Osteocyte (in vitro differentiated cells): ENCODE results near the gene CDC42EP4. TPM values are rescaled to one million over a fixed set of nuclear protein-coding genes. Genes with fewer than 3 reads are reported as not detected.

Source experiments
- DNase-seq: peaks from one replicate; pipeline ENCODE4 v3.0.0; 2021; ENCODE audit warnings: mixed read lengths; ENCODE audit not compliant: unreplicated experiment; ENCODE audit errors: extremely low spot score
- H3K27ac Mint-ChIP-seq: one replicate; pipeline ENCODE4 v1.8.0; 2021; ENCODE audit warnings: mild to moderate bottlenecking, mixed read lengths; ENCODE audit not compliant: unreplicated experiment
- H3K27me3 Mint-ChIP-seq: one replicate; pipeline ENCODE4 v1.8.0; 2021; ENCODE audit warnings: mixed read lengths; ENCODE audit not compliant: unreplicated experiment
- H3K36me3 Mint-ChIP-seq: one replicate; pipeline ENCODE4 v1.8.0; 2021; ENCODE audit warnings: mixed read lengths; ENCODE audit not compliant: unreplicated experiment
- H3K4me1 Mint-ChIP-seq: one replicate; pipeline ENCODE4 v1.8.0; 2021; ENCODE audit warnings: mixed read lengths; ENCODE audit not compliant: unreplicated experiment
- H3K4me3 Mint-ChIP-seq: one replicate; pipeline ENCODE4 v1.8.0; 2021; ENCODE audit warnings: mild to moderate bottlenecking, moderate library complexity, mixed read lengths; ENCODE audit not compliant: unreplicated experiment
- H3K9me3 Mint-ChIP-seq: one replicate; pipeline ENCODE4 v1.8.0; 2021; ENCODE audit warnings: mixed read lengths; ENCODE audit not compliant: unreplicated experiment
- CTCF ChIP-seq: fragments of 200-600 bp; sonication (generic); IDR thresholded peaks from 2 replicates; pipeline ENCODE4 v1.5.0; 2021; ENCODE audit warnings: antibody characterized with exemption, mild to moderate bottlenecking, moderate library complexity
- total RNA-seq: library from RNA; stranded (reverse); gene quantifications from 2 replicates; pipeline ENCODE4 v1.2.1, GENCODE V29; 2021

Gene CDC42EP4
- total RNA-seq, 1 donor from 2014 or later, result 32.0 TPM

GRCh38 chr17:73325527-73325842, 13.7 kb upstream of the CDC42EP4 start:
- Mint-ChIP-seq H3K27me3 (peaks cover 2% of the 10 kb centered on the region), H3K9me3 (no peaks in the 10 kb centered on the region), H3K4me1 (peaks cover 35% of the 10 kb centered on the region), H3K27ac (no peak overlapping the region), H3K4me3 (no peak overlapping the region), H3K36me3 (no peaks in the 10 kb centered on the region)
- no peak for DNase-seq
- no peak for TF ChIP-seq CTCF

GRCh38 chr17:73324711-73325526, 13.1 kb upstream of the CDC42EP4 start:
- Mint-ChIP-seq H3K36me3 (no peaks in the 10 kb centered on the region), H3K4me3 (no peak overlapping the region), H3K9me3 (no peaks in the 10 kb centered on the region), H3K27me3 (peaks cover 2% of the 10 kb centered on the region), H3K4me1 (peaks cover 40% of the 10 kb centered on the region), H3K27ac (no peak overlapping the region)
- no peak for TF ChIP-seq CTCF
- DNase-seq, result no peak

- DNase-seq, result no peak
- H3K27ac Mint-ChIP-seq, result no peak overlapping the region
These were observed 12.3 kb upstream of the CDC42EP4 start for GRCh38 chr17:73324160-73324475.

GRCh38 chr17:73323409-73324159, 11.8 kb upstream of the CDC42EP4 start:
- no peak overlapping the region for H3K27ac Mint-ChIP-seq
- H3K9me3 Mint-ChIP-seq, result no peaks in the 10 kb centered on the region
- no peak for TF ChIP-seq CTCF
- no peak for DNase-seq
- H3K4me3 Mint-ChIP-seq, result no peak overlapping the region
- peaks cover 2% of the 10 kb centered on the region for H3K27me3 Mint-ChIP-seq
- peaks cover 47% of the 10 kb centered on the region for H3K4me1 Mint-ChIP-seq
- no peaks in the 10 kb centered on the region for H3K36me3 Mint-ChIP-seq

More at GRCh38 chr17:73324160-73324475, 12.3 kb upstream of the CDC42EP4 start:
- Mint-ChIP-seq H3K4me3 (no peak overlapping the region), H3K27me3 (peaks cover 2% of the 10 kb centered on the region), H3K36me3 (no peaks in the 10 kb centered on the region), H3K9me3 (no peaks in the 10 kb centered on the region), H3K4me1 (peaks cover 45% of the 10 kb centered on the region)
- TF ChIP-seq CTCF, result no peak

GRCh38 chr17:73320601-73321264, 8.9 kb upstream of the CDC42EP4 start:
- no peak for TF ChIP-seq CTCF
- H3K27ac Mint-ChIP-seq, result peak overlapping the region; percentile 73

More at GRCh38 chr17:73320601-73321264, 8.9 kb upstream of the CDC42EP4 start:
- H3K4me1 Mint-ChIP-seq, result peaks cover 67% of the 10 kb centered on the region
- H3K36me3 Mint-ChIP-seq, result no peaks in the 10 kb centered on the region
- no peaks in the 10 kb centered on the region for H3K9me3 Mint-ChIP-seq
- peaks cover 2% of the 10 kb centered on the region for H3K27me3 Mint-ChIP-seq
- no peak overlapping the region for H3K4me3 Mint-ChIP-seq
- no peak for DNase-seq
